K562 (cell line): Measurements from ENCODE around the gene SLC22A1. TPM values are rescaled to one million over a fixed set of nuclear protein-coding genes. Genes with fewer than 3 reads are reported as not detected.
"Not testable (repeated sequence)": the region's sequence is repeated elsewhere in the genome, so short reads cannot be mapped to it uniquely, and the experiment has no call there.

ENCODE experiments used
- ATAC-seq: fragments of 200-7000 bp; cut with Tn5 transposase; 3 replicates; pipeline ENCODE4 v1.9.1; 2020; ENCODE audit warnings: moderate library complexity
- BruUV-seq: library from RNA; stranded (reverse); fragments of 400-500 nt; replicated peaks from 2 replicates; lab custom pipeline; 2021; lab: Mats Ljungman, UMichigan
- CTCF ChIA-PET: fragments of 300-600 bp; formaldehyde crosslinking; extraction: SDS; loops from one replicate; lab custom pipeline; 2021; ENCODE audit warnings: low intra/inter-chr PET ratio; lab: Yijun Ruan, JAX
- POLR2A ChIA-PET: fragments of 300-600, 350-650 bp; sonication (Branson Sonifier 250); formaldehyde crosslinking; extraction: SDS; loops from one replicate; lab custom pipeline; 2021; ENCODE audit warnings: antibody characterized with exemption, inconsistent platforms; lab: Yijun Ruan, JAX
- DNase-seq, 4 experiments: peaks; one replicate each; pipeline versions ENCODE4 v3.0.0 to v3.0.0-alpha.2; 2011 to 2018; ENCODE audit warnings: low spot score in 3 of 4, mixed read lengths in 3 of 4; ENCODE audit errors: extremely low read depth in 1 of 4
- FAIRE-seq: peaks from 2 replicates; lab custom pipeline; 2011; peaks lifted over from hg19 to GRCh38; lab: Jason Lieb, UNC
- H2AFZ ChIP-seq: 2 replicates; pipeline ENCODE4 v1.6.0; 2011; ENCODE audit warnings: low read depth, low read length, control low read depth, inconsistent platforms
- H3K27ac ChIP-seq: fragments of 200-600 bp; 3 replicates; pipeline ENCODE4 v1.8.0; 2011; ENCODE audit warnings: low read depth, mild to moderate bottlenecking, control low read depth, inconsistent platforms, low read length, moderate library complexity, mixed read lengths; ENCODE audit errors: extremely low read depth
- H3K27me3 ChIP-seq, 2 experiments: fragments of 300-600 bp in 1 of 2; 2 replicates in 1 of 2; 3 replicates in 1 of 2; pipeline versions ENCODE4 v1.6.0 to v1.8.0; 2011; ENCODE audit warnings: inconsistent platforms in 2 of 2, low read length in 2 of 2, mild to moderate bottlenecking in 1 of 2, mixed read lengths in 1 of 2, moderate library complexity in 1 of 2; ENCODE audit not compliant: control insufficient read depth in 2 of 2, insufficient read depth in 2 of 2
- H3K36me3 ChIP-seq: fragments of 300-600 bp; 3 replicates; pipeline ENCODE4 v1.8.0; 2011; ENCODE audit warnings: mild to moderate bottlenecking, low read length, inconsistent platforms; ENCODE audit not compliant: control insufficient read depth, insufficient read depth
- H3K4me1 ChIP-seq, 2 experiments: fragments of 200-600 bp in 1 of 2; replicated peaks in 1 of 2; 2 replicates in 1 of 2; 3 replicates in 1 of 2; pipeline versions ENCODE4 v1.5.1 to v1.8.0; 2011; ENCODE audit warnings: inconsistent platforms in 2 of 2, low read length in 2 of 2, mild to moderate bottlenecking in 1 of 2, mixed read lengths in 1 of 2, moderate library complexity in 1 of 2; ENCODE audit not compliant: control insufficient read depth in 2 of 2, insufficient read depth in 2 of 2
- H3K4me2 ChIP-seq: 2 replicates; pipeline ENCODE4 v1.6.1; 2011; ENCODE audit warnings: low read length, control low read depth, inconsistent platforms, mixed read lengths; ENCODE audit not compliant: insufficient read depth
- H3K4me3 ChIP-seq: fragments of 200-600 bp; sonication (generic), shearing (Covaris generic); 2 replicates; pipeline ENCODE4 v1.5.1; 2016; ENCODE audit warnings: control low read depth, inconsistent platforms
- H3K79me2 ChIP-seq: fragments of 200-600 bp; 3 replicates; pipeline ENCODE4 v1.8.0; 2011; ENCODE audit warnings: low read length, inconsistent platforms; ENCODE audit not compliant: control insufficient read depth, insufficient read depth
- H3K9ac ChIP-seq, 2 experiments: 2 replicates each; pipeline versions ENCODE4 v1.6.0 to v1.6.1; 2011; ENCODE audit warnings: low read depth in 2 of 2, low read length in 2 of 2, control low read depth in 1 of 2, inconsistent platforms in 1 of 2, mild to moderate bottlenecking in 1 of 2, mixed read lengths in 1 of 2; ENCODE audit not compliant: insufficient read depth in 1 of 2
- H3K9me1 ChIP-seq: one replicate; pipeline ENCODE4 v1.6.0; 2011; ENCODE audit warnings: inconsistent platforms, mild to moderate bottlenecking, low read length, moderate library complexity; ENCODE audit not compliant: control insufficient read depth, insufficient read depth
- H3K9me3 ChIP-seq: replicated peaks from 2 replicates; pipeline ENCODE4 v1.5.1; 2011; ENCODE audit warnings: low read depth, low read length, inconsistent platforms; ENCODE audit not compliant: control insufficient read depth, insufficient read depth
- H4K20me1 ChIP-seq: replicated peaks from 2 replicates; pipeline ENCODE4 v1.6.1; 2011; ENCODE audit warnings: low read length, inconsistent platforms, mixed read lengths; ENCODE audit not compliant: control insufficient read depth, insufficient read depth
- NCOA4 ChIP-seq: fragments of 450-650 bp; IDR thresholded peaks from 2 replicates; pipeline ENCODE4 v1.6.1; 2018; ENCODE audit warnings: mild to moderate bottlenecking; ENCODE audit not compliant: partially characterized antibody
- POLR2A ChIP-seq: fragments of 450-650 bp; conservative IDR thresholded peaks from 2 replicates; pipeline ENCODE4 v1.6.1; 2016
- WGBS: fragments of 100-300 bp; shearing (Covaris generic); methylation state at CpG from one replicate; pipeline ENCODE4 v1.1.6; 2016; ENCODE audit warnings: low coverage, mixed read lengths; ENCODE audit not compliant: insufficient coverage; ENCODE audit errors: missing lambda C conversion rate; 5-methylcytosine and 5-hydroxymethylcytosine counted together
- in situ Hi-C: fragments of 300-500 bp; cut with MboI; formaldehyde crosslinking; loops from 4 replicates; pipeline ENCODE4 v1.15.0; 2018; ENCODE audit warnings: inconsistent platforms, mixed read lengths
- intact Hi-C: fragments of 100-400 bp; cut with micrococcal nuclease; formaldehyde crosslinking; loops from 2 replicates; pipeline ENCODE4 v1.14.2; 2022
- polyA plus RNA-seq, 8 experiments: library from polyadenylated mRNA; depleted of rRNA in 4 of 8; stranded (reverse) in 5 of 8; unstranded in 3 of 8; fragments of >200 nt; fragmentation: Nextera tagmentation in 2 of 8; fragmentation: Illumina TruSeq in 1 of 8; extraction: Ambion mirVana in 2 of 8; extraction: Trizol in 1 of 8; gene quantifications; 2 replicates each; pipeline versions ENCODE4 v1.2.1 to v1.2.3, GENCODE V29; 2011 to 2014; ENCODE audit warnings: inconsistent platforms in 1 of 8, missing spikeins in 1 of 8
- total RNA-seq, 7 experiments: library from RNA; depleted of rRNA in 6 of 7; stranded (reverse); fragments of >200 nt in 6 of 7; fragmentation: Illumina TruSeq in 2 of 7; extraction: Trizol in 2 of 7; gene quantifications; 2 replicates each; pipeline versions ENCODE4 v1.2.1 to v1.2.3, GENCODE V29; 2011 to 2021; ENCODE audit warnings: low replicate concordance in 1 of 7

Gene SLC22A1
- total and polyA plus RNA-seq, 9 of the 15 experiments (the other 6 are each of a cell fraction or from before 2014, with no cell fraction given), result 0.11 to 0.60 (median 0.26) TPM; not detected in 4

DNA sequence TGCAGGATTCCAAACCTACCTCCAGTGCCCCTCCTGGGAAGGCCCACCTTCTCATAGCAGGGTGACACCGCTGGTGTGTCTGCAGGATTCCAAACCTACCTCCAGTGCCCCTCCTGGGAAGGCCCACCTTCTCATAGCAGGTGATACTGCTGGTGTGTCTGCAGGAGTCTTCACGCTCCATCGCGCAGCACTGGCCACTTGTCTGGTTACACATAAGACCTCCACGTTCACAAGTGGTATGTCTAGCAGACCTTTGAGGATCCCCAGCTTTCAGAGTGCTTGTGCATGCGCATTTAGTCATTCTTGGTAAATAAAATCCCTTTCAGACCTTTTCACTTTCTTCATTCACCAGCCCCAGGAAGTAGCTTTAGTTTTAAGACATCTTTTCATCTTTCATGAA, 29.4 kb upstream of the SLC22A1 start:
- peaks cover 91% of the 10 kb centered on the region for H3K36me3 ChIP-seq
- H4K20me1 ChIP-seq, ATAC-seq, H3K9ac ChIP-seq, H3K9me1 ChIP-seq, H3K79me2 ChIP-seq, H2AFZ ChIP-seq, H3K4me1 ChIP-seq, H3K9me3 ChIP-seq, H3K27me3 ChIP-seq, FAIRE-seq, DNase-seq, BruUV-seq, intact Hi-C loops, H3K4me3 ChIP-seq, in situ Hi-C loops, H3K27ac ChIP-seq, H3K4me2 ChIP-seq, CTCF ChIA-PET: not testable (repeated sequence)
- over 99% methylated on average over 5 of the region's 6 CpGs for WGBS
- POLR2A ChIA-PET, result interaction anchor here (1.2 kb wide), 1 partner anchor 20 kb away, joined by 3 read pairs; no protein-coding TSS in a partner anchor

- no TSS peak for BruUV-seq
These were observed 29.0 kb upstream of the SLC22A1 start for GRCh38 chr6:160092602-160093001.

More at GRCh38 chr6:160092602-160093001, 29.0 kb upstream of the SLC22A1 start:
- CTCF ChIA-PET, result no interaction called here
- Histone ChIP-seq H3K9me1 (no peaks in the 10 kb centered on the region), H2AFZ (no peak overlapping the region), H3K9ac (no peak overlapping the region), H3K4me1 (no peaks in the 10 kb centered on the region), H3K9me3 (no peaks in the 10 kb centered on the region), H3K79me2 (no peaks in the 10 kb centered on the region), H3K36me3 (peaks cover 91% of the 10 kb centered on the region), H3K27me3 (no peaks in the 10 kb centered on the region), H4K20me1 (no peaks in the 10 kb centered on the region), H3K4me2 (no peak overlapping the region), H3K4me3 (no peak overlapping the region), H3K27ac (no peak overlapping the region)
- TF ChIP-seq POLR2A (no peak), NCOA4 (no peak)
- in situ Hi-C loops, result no loop called here
- 95% methylated on average over 10 of the region's 10 CpGs for WGBS
- POLR2A ChIA-PET, result interaction anchor here (0.6 kb wide), 1 partner anchor 188 kb away, joined by 3 read pairs; no protein-coding TSS in a partner anchor
- intact Hi-C loops, result no loop called here
- FAIRE-seq (no peak), DNase-seq (no peak), ATAC-seq (no peak)
